Stimulated activated CD8-positive, alpha-beta memory T cell treated with anti-CD3 and anti-CD28 coated beads, Interleukin-12 subunit alpha, Interleukin-12 subunit beta, amount 100 ng/mL, for 4 hours (primary cell): ENCODE data around the gene HMGCLL1.

Source experiments
- DNase-seq: peaks from one replicate; pipeline ENCODE4 v3.0.0-alpha.2; 2020; ENCODE audit warnings: low read depth

HMGCLL1 gene

GRCh38 chr6:55443238-55444134 lies 135.5 kb downstream of the HMGCLL1 start:
- DNase-seq = no peak

DNA sequence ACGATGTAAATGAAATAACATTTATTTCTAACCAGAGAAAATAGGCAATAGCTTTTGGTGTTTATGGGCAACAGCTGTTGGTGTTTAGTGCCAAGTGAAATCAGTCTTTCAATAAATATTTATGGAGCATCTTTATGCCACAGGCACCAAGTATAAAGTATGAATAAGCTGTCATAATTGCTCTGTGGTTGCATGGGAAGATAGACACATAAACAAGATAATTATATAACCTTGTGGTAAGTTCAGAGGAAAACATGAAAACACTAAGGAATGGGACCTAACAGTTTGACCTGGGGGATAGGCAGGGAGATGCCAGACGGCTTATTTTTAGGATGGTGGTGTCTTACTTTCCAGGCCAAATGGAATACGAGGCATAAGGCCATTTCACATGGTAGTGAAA lies 140.8 kb downstream of the HMGCLL1 start:
- no peak for DNase-seq

DNA sequence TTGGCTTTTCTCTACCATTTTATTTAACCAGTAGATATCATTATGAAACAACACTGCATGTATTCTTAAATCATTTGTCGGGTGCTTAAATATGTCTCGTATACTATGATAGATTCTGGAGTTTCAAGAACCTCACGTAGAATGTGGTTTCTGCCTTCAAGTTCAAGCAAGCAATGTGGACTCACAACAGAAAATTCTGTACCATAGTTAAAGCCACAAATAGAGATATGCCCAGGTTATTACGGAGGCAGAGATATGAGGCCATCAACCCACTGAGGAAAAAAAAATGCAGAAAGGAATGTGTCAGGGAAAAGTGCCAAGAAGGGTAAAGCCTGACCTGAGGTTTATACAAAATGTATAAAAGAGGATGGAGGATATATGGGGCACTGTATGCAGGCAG lies 141.9 kb downstream of the HMGCLL1 start:
- DNase-seq = no peak

DNA sequence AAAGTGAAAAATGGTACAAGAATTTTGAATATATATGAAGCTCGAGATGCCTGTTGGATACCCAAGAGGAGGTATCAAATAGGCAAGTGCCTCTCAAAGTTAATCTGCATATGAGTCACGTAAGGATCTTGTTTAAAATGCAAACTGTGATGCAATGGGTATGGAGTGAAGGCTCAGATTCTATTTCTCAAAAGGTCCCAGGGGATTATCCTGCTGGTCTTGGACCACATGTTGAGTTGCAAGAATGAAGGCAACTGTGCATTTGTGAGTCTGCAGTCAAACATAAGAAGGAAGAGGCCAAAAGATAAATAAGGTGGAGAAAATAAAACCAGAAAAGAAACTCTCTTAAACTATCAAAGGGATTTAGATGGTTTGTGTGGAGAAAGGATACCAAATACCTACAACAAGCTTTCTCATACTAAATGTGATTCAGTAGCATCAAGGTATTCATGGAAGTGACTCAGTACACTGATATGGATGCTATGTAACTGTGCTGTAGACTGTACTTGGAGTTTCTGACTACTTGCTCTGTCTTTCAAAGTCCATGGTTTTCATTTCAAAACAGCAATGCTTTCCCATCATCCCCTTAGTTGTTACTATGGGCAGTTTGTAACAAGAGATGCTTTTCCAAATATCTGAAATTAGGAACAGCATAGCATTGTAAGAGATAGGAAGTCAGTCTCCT lies 145.4 kb downstream of the HMGCLL1 start:
- no peak for DNase-seq

GRCh38 chr6:55423933-55424332 lies 155.1 kb downstream of the HMGCLL1 start:
- DNase-seq = no peak

DNA sequence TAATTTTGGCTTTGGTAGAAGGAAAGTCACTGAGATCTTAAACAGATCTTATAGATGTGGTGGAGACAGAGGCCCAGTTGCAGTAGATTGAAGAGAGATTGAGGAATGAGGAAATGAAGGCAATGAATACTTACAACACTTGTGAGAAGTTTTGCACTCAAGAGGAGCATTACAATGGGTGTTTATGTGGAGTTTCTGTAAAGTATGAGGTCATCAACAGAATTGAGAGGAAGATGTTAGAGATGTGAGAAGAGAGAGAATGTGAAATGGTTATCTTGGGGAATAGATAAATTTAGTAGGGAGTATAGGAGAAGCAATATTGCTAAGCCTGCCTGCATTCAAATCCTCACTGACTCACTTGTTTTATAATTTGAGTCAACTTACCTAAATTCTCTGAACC lies 168.3 kb downstream of the HMGCLL1 start:
- no peak for DNase-seq

DNA sequence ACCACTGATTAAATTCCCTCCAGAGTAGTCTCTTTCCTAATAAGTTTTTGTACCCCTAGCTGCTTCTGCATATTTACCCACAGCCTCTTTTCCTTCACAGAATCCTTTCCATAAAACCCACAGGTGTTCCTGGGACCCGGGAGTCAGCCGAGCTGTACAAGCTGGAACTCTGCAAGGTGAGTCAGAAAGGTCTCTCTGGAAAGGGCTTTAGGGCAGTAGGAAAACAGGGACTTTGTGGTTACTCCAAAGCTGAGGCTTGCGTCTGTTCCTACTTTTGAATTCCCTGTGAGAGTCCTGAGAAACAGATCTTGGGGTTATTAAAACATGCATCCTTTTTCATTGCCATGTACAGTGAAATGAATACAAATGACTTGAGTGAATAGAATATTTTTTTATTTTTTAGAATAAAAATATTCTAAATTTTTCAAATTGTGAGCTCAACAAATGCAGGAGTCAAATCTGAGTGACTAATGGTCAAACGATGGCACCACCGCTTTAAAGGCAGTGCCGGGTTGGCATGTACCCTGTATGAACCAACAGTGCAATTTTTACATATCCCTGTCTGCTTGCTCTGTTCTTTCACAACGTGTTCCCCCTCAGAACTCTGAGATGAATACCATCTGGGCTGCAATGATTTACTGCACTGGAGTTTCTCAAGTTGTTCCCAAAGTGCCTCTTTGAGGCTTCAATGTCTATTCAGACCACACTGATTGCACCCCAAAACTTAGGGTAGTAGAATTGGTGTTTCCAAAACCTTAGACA lies 173.3 kb downstream of the HMGCLL1 start:
- DNase-seq = no peak

DNA sequence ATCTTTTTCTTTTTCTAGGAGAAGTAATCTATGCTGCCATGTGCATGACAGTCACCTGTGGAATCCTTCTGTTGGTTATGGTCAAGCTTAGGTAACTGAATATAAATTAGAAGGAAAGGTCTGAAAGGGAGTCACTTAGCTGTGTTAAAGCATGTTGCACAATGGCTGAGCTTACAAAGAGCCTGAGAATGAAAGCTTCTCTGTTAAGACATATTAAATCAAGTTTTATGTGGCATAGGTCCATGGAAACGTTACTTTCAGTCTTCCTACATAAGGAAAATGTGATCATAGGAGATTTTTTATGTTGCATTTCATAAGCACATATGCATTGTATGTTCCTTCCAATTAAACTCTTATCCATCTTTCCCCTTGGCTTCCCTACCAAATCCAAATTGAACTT lies 179.6 kb downstream of the HMGCLL1 start:
- no peak for DNase-seq

- no peak for DNase-seq
Measured at GRCh38 chr6:55397986-55398385, 181.0 kb downstream of the HMGCLL1 start.

DNA sequence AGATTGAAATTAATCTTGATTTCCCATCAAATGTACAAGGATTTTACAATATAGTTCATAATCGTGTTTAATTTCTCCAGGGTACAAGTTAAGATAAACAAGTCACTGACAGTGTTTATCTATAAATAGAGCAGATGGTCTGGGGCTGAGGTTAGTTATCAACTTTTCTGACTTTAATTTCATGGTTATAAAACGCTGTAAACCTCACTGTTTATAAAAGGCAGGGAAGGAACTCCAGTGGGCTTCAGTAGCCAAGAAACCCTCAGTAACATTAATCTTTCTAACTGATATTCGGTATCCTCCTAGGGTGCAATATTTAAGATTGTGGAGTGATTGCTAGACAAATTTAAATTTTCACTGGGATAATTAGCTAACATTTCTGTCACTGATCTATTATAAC lies 183.1 kb downstream of the HMGCLL1 start:
- no peak for DNase-seq

DNA sequence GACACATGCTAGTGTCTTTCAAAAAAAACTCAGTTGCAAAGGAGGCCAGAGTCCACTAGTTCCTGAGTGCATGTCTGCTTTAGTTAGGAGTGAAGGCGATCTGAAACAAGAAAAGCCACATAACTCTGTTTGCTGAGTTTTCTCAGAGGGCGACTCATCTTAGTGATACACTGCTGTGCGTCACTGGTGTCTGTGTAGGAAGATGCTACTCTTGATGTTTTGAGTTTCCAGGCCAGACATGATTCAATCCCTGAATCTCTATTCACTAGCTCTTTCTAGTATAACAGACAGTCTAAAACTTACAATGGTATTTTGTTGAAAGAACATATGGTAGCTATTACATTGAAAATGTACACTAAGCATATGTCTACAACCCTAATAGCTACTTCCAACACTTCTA lies 190.8 kb downstream of the HMGCLL1 start:
- no peak for DNase-seq
